NCI-H1417 treated with DMSO at 0.1 percent for 48 hours (cell line): Measurements from ENCODE around the gene SPIN1.

Source experiments
- DNase-seq: peaks from one replicate; lab custom pipeline; 2025; lab: John Stamatoyannopoulos, UW

The SPIN1 gene

GRCh38 chr9:88498880-88499279 lies 110.6 kb downstream of the SPIN1 start:
- DNase-seq = no peak

- DNase-seq = no peak
Measured at GRCh38 chr9:88501086-88501485, 112.8 kb downstream of the SPIN1 start.

- no peak for DNase-seq
Measured at GRCh38 chr9:88502552-88503034, 114.3 kb downstream of the SPIN1 start.

- DNase-seq = no peak
Measured at GRCh38 chr9:88503081-88503844, 115.0 kb downstream of the SPIN1 start.

- no peak for DNase-seq
Measured at GRCh38 chr9:88503845-88504764, 115.9 kb downstream of the SPIN1 start.

GRCh38 chr9:88508326-88508725 lies 120.1 kb downstream of the SPIN1 start:
- no peak for DNase-seq

GRCh38 chr9:88511906-88512305 lies 123.7 kb downstream of the SPIN1 start:
- DNase-seq = no peak

- no peak for DNase-seq
Measured at GRCh38 chr9:88514247-88514646, 126.0 kb downstream of the SPIN1 start.

GRCh38 chr9:88521308-88521707 lies 133.1 kb downstream of the SPIN1 start:
- no peak for DNase-seq

- no peak for DNase-seq
Measured at GRCh38 chr9:88522360-88522759, 134.1 kb downstream of the SPIN1 start.

GRCh38 chr9:88523056-88523455 lies 134.8 kb downstream of the SPIN1 start:
- no peak for DNase-seq

- DNase-seq = no peak
Measured at GRCh38 chr9:88524911-88525310, 136.7 kb downstream of the SPIN1 start.

- DNase-seq = no peak
Measured at GRCh38 chr9:88527618-88528017, 139.4 kb downstream of the SPIN1 start.
